SK-N-SH treated with all-trans-retinoic acid at 6 μM for 48 hours (cell line): ENCODE data around the gene GDPGP1.

Experiments used
- ATAC-seq: fragments of 200-7000 bp; cut with Tn5 transposase; 3 replicates; pipeline ENCODE4 v1.9.1; 2020; ENCODE audit warnings: mild to moderate bottlenecking, moderate library complexity
- ARNTL ChIP-seq: fragments of 450-650 bp; formaldehyde crosslinking; IDR thresholded peaks from 2 replicates; pipeline ENCODE4 v1.5.0; 2020; ENCODE audit warnings: low read depth, mild to moderate bottlenecking, moderate library complexity, borderline replicate concordance
- BACH2 ChIP-seq: fragments of 250-450 bp; sonication (Bioruptor Pico); IDR thresholded peaks from 2 replicates; pipeline ENCODE4 v1.9.0; 2021; ENCODE audit warnings: mild to moderate bottlenecking, borderline replicate concordance
- CREB5 ChIP-seq: fragments of 250-450 bp; sonication (Bioruptor Pico); IDR thresholded peaks from 2 replicates; pipeline ENCODE4 v1.5.1; 2020; ENCODE audit warnings: low read depth, mild to moderate bottlenecking, moderate library complexity
- CSDC2 ChIP-seq: fragments of 250-450 bp; sonication (Bioruptor Pico); IDR thresholded peaks from 2 replicates; pipeline ENCODE4 v1.5.0; 2020; ENCODE audit warnings: mild to moderate bottlenecking, moderate library complexity
- CSRNP3 ChIP-seq: fragments of 250-450 bp; sonication (Bioruptor Pico); IDR thresholded peaks from 2 replicates; pipeline ENCODE4 v1.5.1; 2021; ENCODE audit warnings: mild to moderate bottlenecking, moderate library complexity
- ESRRG ChIP-seq: fragments of 250-450 bp; sonication (Bioruptor Pico); IDR thresholded peaks from 2 replicates; pipeline ENCODE4 v1.6.1; 2021; ENCODE audit warnings: mild to moderate bottlenecking
- GLIS3 ChIP-seq: fragments of 250-450 bp; sonication (Bioruptor Pico); IDR thresholded peaks from 2 replicates; pipeline ENCODE4 v1.5.0; 2020; ENCODE audit warnings: mild to moderate bottlenecking, moderate library complexity
- ISL1 ChIP-seq: fragments of 250-450 bp; sonication (Bioruptor Pico); IDR thresholded peaks from 2 replicates; pipeline ENCODE4 v2.1.2; 2022; ENCODE audit warnings: mild to moderate bottlenecking, moderate library complexity
- OSR1 ChIP-seq: fragments of 250-450 bp; sonication (Bioruptor Pico); IDR thresholded peaks from 2 replicates; pipeline ENCODE4 v1.8.0; 2022; ENCODE audit warnings: moderate library complexity, mild to moderate bottlenecking, inconsistent platforms
- PATZ1 ChIP-seq: fragments of 250-450 bp; sonication (Bioruptor Pico); IDR thresholded peaks from 2 replicates; pipeline ENCODE4 v1.8.0; 2020; ENCODE audit warnings: mild to moderate bottlenecking, moderate library complexity, borderline replicate concordance
- POU6F1 ChIP-seq: fragments of 250-450 bp; sonication (Bioruptor Pico); IDR thresholded peaks from 2 replicates; pipeline ENCODE4 v1.8.0; 2021; ENCODE audit warnings: low read depth, mild to moderate bottlenecking, moderate library complexity, borderline replicate concordance
- PPARA ChIP-seq: fragments of 250-450 bp; sonication (Bioruptor Pico); IDR thresholded peaks from 2 replicates; pipeline ENCODE4 v1.5.0; 2020; ENCODE audit warnings: mild to moderate bottlenecking, borderline replicate concordance
- RARB ChIP-seq: fragments of 250-450 bp; sonication (Bioruptor Pico); IDR thresholded peaks from 2 replicates; pipeline ENCODE4 v1.8.0; 2021; ENCODE audit warnings: mild to moderate bottlenecking, moderate library complexity
- SNAI2 ChIP-seq: fragments of 250-450 bp; sonication (Bioruptor Pico); IDR thresholded peaks from 2 replicates; pipeline ENCODE4 v1.5.0; 2020; ENCODE audit warnings: mild to moderate bottlenecking, moderate library complexity
- TCF4 ChIP-seq: fragments of 250-450 bp; sonication (Bioruptor Pico); IDR thresholded peaks from 2 replicates; pipeline ENCODE4 v1.8.0; 2021; ENCODE audit warnings: mild to moderate bottlenecking, moderate library complexity, borderline replicate concordance
- TOX ChIP-seq: fragments of 250-450 bp; sonication (Bioruptor Pico); IDR thresholded peaks from 2 replicates; pipeline ENCODE4 v1.8.0; 2021; ENCODE audit warnings: mild to moderate bottlenecking, moderate library complexity, borderline replicate concordance
- TSHZ2 ChIP-seq: fragments of 250-450 bp; sonication (Bioruptor Pico); IDR thresholded peaks from 2 replicates; pipeline ENCODE4 v1.5.0; 2020; ENCODE audit warnings: mild to moderate bottlenecking, moderate library complexity
- ZC3H10 ChIP-seq: fragments of 250-450 bp; sonication (Bioruptor Pico); IDR thresholded peaks from 2 replicates; pipeline ENCODE4 v1.5.1; 2021; ENCODE audit warnings: mild to moderate bottlenecking, moderate library complexity
- ZFP30 ChIP-seq: fragments of 450-650 bp; formaldehyde crosslinking; IDR thresholded peaks from 2 replicates; pipeline ENCODE4 v1.5.0; 2022; ENCODE audit warnings: mild to moderate bottlenecking, moderate library complexity
- ZNF565 ChIP-seq: fragments of 450-650 bp; formaldehyde crosslinking; conservative IDR thresholded peaks from 2 replicates; pipeline ENCODE4 v1.5.0; 2020; ENCODE audit warnings: low read depth, mild to moderate bottlenecking, moderate library complexity
- ZNF70 ChIP-seq: fragments of 450-650 bp; formaldehyde crosslinking; IDR thresholded peaks from 2 replicates; pipeline ENCODE4 v1.5.0; 2020; ENCODE audit warnings: mild to moderate bottlenecking, moderate library complexity
- ZNF8 ChIP-seq: fragments of 450-650 bp; formaldehyde crosslinking; IDR thresholded peaks from 2 replicates; pipeline ENCODE4 v1.5.0; 2020; ENCODE audit warnings: mild to moderate bottlenecking, moderate library complexity

GDPGP1 gene

GRCh38 chr15:90205886-90206285 lies 28.1 kb upstream of the GDPGP1 start:
- TF ChIP-seq PATZ1 = no peak
- TF ChIP-seq TCF4 (CRISPR knock-in tag) = no peak
- TF ChIP-seq BACH2 (CRISPR knock-in tag) = no peak
- TF ChIP-seq RARB = no peak
- TF ChIP-seq ZNF70 (CRISPR knock-in tag) = no peak
- no peak for TF ChIP-seq ZC3H10 (CRISPR knock-in tag)
- TF ChIP-seq GLIS3 (CRISPR knock-in tag) = no peak
- no peak for TF ChIP-seq ARNTL
- TF ChIP-seq ZNF8 (CRISPR knock-in tag) = no peak
- TF ChIP-seq SNAI2 (CRISPR knock-in tag) = no peak
- TF ChIP-seq TOX = no peak
- no peak for TF ChIP-seq ZFP30 (CRISPR knock-in tag)
- no peak for TF ChIP-seq POU6F1
- TF ChIP-seq CREB5 (CRISPR knock-in tag) = no peak
- no peak for TF ChIP-seq CSDC2 (CRISPR knock-in tag)
- no peak for TF ChIP-seq ISL1
- TF ChIP-seq TSHZ2 (CRISPR knock-in tag) = no peak
- ATAC-seq = no peak

- TF ChIP-seq ISL1 = no peak
- no peak for TF ChIP-seq ESRRG (CRISPR knock-in tag)
- no peak for TF ChIP-seq OSR1 (CRISPR knock-in tag)
- no peak for TF ChIP-seq ZFP30 (CRISPR knock-in tag)
- TF ChIP-seq POU6F1 = no peak
- no peak for TF ChIP-seq ARNTL
- TF ChIP-seq TOX = no peak
- TF ChIP-seq ZNF8 (CRISPR knock-in tag) = no peak
- TF ChIP-seq PATZ1 = no peak
- no peak for TF ChIP-seq CSRNP3
- TF ChIP-seq PPARA (CRISPR knock-in tag) = no peak
- TF ChIP-seq GLIS3 (CRISPR knock-in tag) = no peak
- TF ChIP-seq ZNF70 (CRISPR knock-in tag) = no peak
- TF ChIP-seq ZNF565 (CRISPR knock-in tag) = no peak
- no peak for TF ChIP-seq SNAI2 (CRISPR knock-in tag)
- no peak for TF ChIP-seq TSHZ2 (CRISPR knock-in tag)
- no peak for TF ChIP-seq CREB5 (CRISPR knock-in tag)
- TF ChIP-seq ZC3H10 (CRISPR knock-in tag) = no peak
- TF ChIP-seq, all 23 proteins: peak for 0
- no peak for ATAC-seq
Observed at GRCh38 chr15:90207252-90207651, 26.8 kb upstream of the GDPGP1 start.
